ENCODE measurements around the gene CARHSP1.

GRCh38 chr16:8864480-8865110 is 4.2 kb downstream of the CARHSP1 start:
- TF ChIP-seq POLR2A (IDR thresholded peaks at IDR 0.05; ENCODE audit: extremely low read depth, insufficient read length) = no peak
- no peak for TF ChIP-seq CTCF (IDR thresholded peaks at IDR 0.05; ENCODE audit: low read depth, low read length)
